ENCODE data around the gene INAFM2. TPM values are rescaled to one million over a fixed set of nuclear protein-coding genes. Genes with fewer than 3 reads are reported as not detected.

Gene INAFM2
- total and polyA plus RNA-seq, 9 of the 15 experiments (the other 6 are each of a cell fraction or from before 2014, with no cell fraction given): 11.8 to 43.1 (median 27.2) TPM

GRCh38 chr15:40330368-40330836 lies 6.9 kb downstream of the INAFM2 start (continued):
- TF ChIP-seq, protein P1, sequence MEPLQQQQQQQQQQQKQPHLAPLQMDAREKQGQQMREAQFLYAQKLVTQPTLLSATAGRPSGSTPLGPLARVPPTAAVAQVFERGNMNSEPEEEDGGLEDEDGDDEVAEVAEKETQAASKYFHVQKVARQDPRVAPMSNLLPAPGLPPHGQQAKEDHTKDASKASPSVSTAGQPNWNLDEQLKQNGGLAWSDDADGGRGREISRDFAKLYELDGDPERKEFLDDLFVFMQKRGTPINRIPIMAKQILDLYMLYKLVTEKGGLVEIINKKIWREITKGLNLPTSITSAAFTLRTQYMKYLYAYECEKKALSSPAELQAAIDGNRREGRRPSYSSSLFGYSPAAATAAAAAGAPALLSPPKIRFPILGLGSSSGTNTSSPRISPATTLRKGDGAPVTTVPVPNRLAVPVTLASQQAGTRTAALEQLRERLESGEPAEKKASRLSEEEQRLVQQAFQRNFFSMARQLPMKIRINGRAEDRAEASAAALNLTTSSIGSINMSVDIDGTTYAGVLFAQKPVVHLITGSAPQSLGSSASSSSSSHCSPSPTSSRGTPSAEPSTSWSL (CRISPR knock-in tag; IDR thresholded peaks at IDR 0.05; ENCODE audit: borderline replicate concordance): no peak
- TF ChIP-seq, protein P2, sequence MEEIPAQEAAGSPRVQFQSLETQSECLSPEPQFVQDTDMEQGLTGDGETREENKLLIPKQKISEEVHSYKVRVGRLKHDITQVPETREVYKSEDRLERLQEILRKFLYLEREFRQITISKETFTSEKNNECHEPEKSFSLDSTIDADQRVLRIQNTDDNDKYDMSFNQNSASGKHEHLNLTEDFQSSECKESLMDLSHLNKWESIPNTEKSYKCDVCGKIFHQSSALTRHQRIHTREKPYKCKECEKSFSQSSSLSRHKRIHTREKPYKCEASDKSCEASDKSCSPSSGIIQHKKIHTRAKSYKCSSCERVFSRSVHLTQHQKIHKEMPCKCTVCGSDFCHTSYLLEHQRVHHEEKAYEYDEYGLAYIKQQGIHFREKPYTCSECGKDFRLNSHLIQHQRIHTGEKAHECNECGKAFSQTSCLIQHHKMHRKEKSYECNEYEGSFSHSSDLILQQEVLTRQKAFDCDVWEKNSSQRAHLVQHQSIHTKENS (CRISPR knock-in tag; IDR thresholded peaks at IDR 0.05): no peak
- TF ChIP-seq HDAC1 (IDR thresholded peaks at IDR 0.05) (peak in 1 of 2 experiments; percentile 58; a peak in 2 of 4 replicates), ZNF274 (IDR thresholded peaks at IDR 0.05; ENCODE audit: borderline replicate concordance, low read depth, low read length) (no peak), CBFA2T2 (conservative IDR thresholded peaks at IDR 0.05) (peak; percentile 77), RBBP5 (IDR thresholded peaks at IDR 0.05; ENCODE audit: borderline replicate concordance, insufficient read depth, low read length, poor library complexity, severe bottlenecking) (no peak), RHOXF2B (CRISPR knock-in tag; conservative IDR thresholded peaks at IDR 0.05) (no peak), MAFG (tag; conservative IDR thresholded peaks at IDR 0.05) (no peak), ELK1 (CRISPR knock-in tag; IDR thresholded peaks at IDR 0.05) (no peak), MIER1 (IDR thresholded peaks at IDR 0.05; ENCODE audit: low read depth) (no peak), ADNP (tag; IDR thresholded peaks at IDR 0.05) (no peak), TRIM24 (IDR thresholded peaks at IDR 0.05) (0 out of 4 replicates have a peak, but pooled peaks of 1 of the 2 experiments have one; percentile 38), CBX5 (IDR thresholded peaks at IDR 0.05; ENCODE audit: borderline replicate concordance, low read depth) (0 out of 2 replicates have a peak, but pooled peaks have one; percentile 34), ZNF3 (CRISPR knock-in tag; IDR thresholded peaks at IDR 0.05) (no peak), MEF2A (IDR thresholded peaks at IDR 0.05; ENCODE audit: control insufficient read depth, low read depth, low read length) (no peak), FOXP4 (CRISPR knock-in tag; IDR thresholded peaks at IDR 0.05; ENCODE audit: borderline replicate concordance) (no peak), SIRT6 (IDR thresholded peaks at IDR 0.05; ENCODE audit: low read depth, low read length) (no peak), TBL1XR1 (IDR thresholded peaks at IDR 0.05; ENCODE audit: low read length in 2 of 2) (0 out of 4 replicates have a peak, but pooled peaks of 1 of the 2 experiments have one; percentile 39), TRIM25 (IDR thresholded peaks at IDR 0.05; ENCODE audit: borderline replicate concordance) (no peak)
- TF ChIP-seq, protein P3, sequence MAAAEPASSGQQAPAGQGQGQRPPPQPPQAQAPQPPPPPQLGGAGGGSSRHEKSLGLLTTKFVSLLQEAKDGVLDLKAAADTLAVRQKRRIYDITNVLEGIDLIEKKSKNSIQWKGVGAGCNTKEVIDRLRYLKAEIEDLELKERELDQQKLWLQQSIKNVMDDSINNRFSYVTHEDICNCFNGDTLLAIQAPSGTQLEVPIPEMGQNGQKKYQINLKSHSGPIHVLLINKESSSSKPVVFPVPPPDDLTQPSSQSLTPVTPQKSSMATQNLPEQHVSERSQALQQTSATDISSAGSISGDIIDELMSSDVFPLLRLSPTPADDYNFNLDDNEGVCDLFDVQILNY (CRISPR knock-in tag; IDR thresholded peaks at IDR 0.05): no peak

All from K562 (cell line).